ENCODE data around the gene SGIP1.

DNA sequence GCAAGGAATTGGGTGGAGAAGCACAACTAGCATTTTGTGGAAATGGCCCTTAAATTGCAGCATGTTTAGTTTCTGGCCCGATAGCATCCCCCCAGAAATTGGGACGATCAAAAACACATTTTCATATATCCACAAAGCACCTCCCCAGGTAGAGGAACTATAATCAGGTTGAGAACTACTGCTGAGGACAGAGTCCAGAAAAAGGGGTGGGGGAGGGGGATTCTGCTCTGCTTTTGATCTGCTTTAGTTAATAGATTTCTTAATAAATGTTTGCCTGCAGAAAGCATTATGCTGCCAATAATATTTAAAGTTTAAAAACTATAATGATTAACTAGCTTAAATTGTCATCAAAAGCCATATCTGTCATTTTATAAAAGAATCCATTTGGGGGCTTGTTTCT lies 203.9 kb downstream of the SGIP1 start:
- TF ChIP-seq, protein P1, sequence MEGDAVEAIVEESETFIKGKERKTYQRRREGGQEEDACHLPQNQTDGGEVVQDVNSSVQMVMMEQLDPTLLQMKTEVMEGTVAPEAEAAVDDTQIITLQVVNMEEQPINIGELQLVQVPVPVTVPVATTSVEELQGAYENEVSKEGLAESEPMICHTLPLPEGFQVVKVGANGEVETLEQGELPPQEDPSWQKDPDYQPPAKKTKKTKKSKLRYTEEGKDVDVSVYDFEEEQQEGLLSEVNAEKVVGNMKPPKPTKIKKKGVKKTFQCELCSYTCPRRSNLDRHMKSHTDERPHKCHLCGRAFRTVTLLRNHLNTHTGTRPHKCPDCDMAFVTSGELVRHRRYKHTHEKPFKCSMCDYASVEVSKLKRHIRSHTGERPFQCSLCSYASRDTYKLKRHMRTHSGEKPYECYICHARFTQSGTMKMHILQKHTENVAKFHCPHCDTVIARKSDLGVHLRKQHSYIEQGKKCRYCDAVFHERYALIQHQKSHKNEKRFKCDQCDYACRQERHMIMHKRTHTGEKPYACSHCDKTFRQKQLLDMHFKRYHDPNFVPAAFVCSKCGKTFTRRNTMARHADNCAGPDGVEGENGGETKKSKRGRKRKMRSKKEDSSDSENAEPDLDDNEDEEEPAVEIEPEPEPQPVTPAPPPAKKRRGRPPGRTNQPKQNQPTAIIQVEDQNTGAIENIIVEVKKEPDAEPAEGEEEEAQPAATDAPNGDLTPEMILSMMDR (IDR thresholded peaks at IDR 0.05) = no peak
- TF ChIP-seq EZH2 (IDR thresholded peaks at IDR 0.05) = no peak

Data from neural progenitor cell (in vitro differentiated cells).